AG04449 (cell line): ENCODE measurements around the gene GABRB1.

Experiments
- CTCF ChIA-PET: fragments of 350-600 bp; formaldehyde crosslinking; extraction: SDS; loops from one replicate; lab custom pipeline; 2021; ENCODE audit warnings: antibody characterized with exemption; lab: Yijun Ruan, JAX
- POLR2A ChIA-PET: fragments of 400-600, 350-600 bp; formaldehyde crosslinking; extraction: SDS; loops from one replicate; lab custom pipeline; 2020; ENCODE audit warnings: antibody characterized with exemption, inconsistent platforms; lab: Yijun Ruan, JAX
- DNase-seq: peaks from one replicate; pipeline ENCODE4 v3.0.0-alpha.2; 2010; ENCODE audit warnings: low read depth, low spot score
- H3K4me3 ChIP-seq: 2 replicates; pipeline ENCODE4 v1.5.1; 2011; ENCODE audit warnings: low read depth, mild to moderate bottlenecking, control low read depth, low read length
- TF ChIP-seq, protein P1 (sequence below): IDR thresholded peaks from one replicate; pipeline ENCODE4 v1.5.1; 2011; ENCODE audit warnings: mild to moderate bottlenecking, moderate library complexity, low read length, control low read depth, inconsistent platforms; ENCODE audit not compliant: insufficient read depth; ENCODE audit errors: missing control alignments

GABRB1 gene

DNA sequence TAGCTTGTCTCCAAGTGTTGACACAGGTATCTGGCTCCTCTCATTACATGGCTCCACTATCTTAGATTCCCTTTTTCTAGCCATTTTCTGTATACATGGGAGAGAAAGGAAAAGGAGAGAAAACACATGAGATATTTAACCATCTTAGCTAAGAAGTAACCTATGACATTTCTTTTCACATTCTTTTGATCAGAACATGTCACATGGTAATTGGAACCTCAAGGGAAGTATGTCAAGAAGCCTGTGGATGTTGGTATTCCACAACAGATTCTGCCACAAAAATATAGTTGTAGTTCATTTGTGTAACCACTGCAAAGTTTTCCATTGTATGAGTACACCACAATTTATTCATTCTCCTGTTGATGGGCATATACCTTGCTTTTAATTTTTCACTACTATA lies 18.7 kb upstream of the GABRB1 start:
- H3K4me3 ChIP-seq: no peak overlapping the region
- ChIA-PET POLR2A (no interaction called here), CTCF (no interaction called here)
- DNase-seq: no peak
- TF ChIP-seq, protein P1, sequence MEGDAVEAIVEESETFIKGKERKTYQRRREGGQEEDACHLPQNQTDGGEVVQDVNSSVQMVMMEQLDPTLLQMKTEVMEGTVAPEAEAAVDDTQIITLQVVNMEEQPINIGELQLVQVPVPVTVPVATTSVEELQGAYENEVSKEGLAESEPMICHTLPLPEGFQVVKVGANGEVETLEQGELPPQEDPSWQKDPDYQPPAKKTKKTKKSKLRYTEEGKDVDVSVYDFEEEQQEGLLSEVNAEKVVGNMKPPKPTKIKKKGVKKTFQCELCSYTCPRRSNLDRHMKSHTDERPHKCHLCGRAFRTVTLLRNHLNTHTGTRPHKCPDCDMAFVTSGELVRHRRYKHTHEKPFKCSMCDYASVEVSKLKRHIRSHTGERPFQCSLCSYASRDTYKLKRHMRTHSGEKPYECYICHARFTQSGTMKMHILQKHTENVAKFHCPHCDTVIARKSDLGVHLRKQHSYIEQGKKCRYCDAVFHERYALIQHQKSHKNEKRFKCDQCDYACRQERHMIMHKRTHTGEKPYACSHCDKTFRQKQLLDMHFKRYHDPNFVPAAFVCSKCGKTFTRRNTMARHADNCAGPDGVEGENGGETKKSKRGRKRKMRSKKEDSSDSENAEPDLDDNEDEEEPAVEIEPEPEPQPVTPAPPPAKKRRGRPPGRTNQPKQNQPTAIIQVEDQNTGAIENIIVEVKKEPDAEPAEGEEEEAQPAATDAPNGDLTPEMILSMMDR: no peak

DNA sequence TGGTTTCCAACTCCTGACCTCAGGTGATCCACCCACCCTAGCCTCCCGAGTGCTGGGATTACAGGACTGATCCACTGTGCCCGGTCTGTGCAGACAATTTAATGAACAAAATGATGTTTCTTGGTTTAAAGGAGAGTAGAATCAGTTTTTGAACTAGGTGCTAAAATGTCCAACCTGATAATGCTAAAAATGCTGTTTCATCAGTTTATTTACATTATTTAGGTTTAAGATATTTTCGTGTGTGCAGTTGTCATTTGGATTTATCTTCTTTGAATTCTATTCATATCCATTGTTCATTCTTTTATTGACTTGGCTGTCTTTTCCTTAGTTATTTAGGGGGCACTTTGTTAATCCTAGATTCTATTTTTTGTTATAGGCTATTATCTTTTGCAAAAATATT lies 18.0 kb upstream of the GABRB1 start:
- TF ChIP-seq, protein P1: no peak
- ChIA-PET CTCF (no interaction called here), POLR2A (no interaction called here)
- DNase-seq: no peak
- H3K4me3 ChIP-seq: no peak overlapping the region

DNA sequence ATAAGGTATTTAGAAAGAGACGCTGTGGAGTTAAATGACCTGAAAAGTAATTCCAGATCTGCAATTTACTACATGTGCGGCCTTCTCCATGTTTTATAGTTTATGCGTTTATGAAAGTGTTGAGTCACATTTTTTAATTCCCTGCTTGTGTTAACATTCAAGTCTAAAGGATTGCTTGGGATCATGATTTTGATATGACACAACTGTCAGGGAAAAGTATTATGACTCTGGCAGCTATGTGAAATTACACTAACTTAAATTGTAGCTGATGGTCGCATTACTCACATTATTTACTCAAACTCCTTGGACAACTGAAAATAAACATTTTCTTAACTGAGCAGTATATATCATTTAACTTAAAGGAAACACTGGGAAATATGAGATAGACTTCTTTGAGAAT lies 14.3 kb upstream of the GABRB1 start:
- no peak overlapping the region for H3K4me3 ChIP-seq
- no peak for DNase-seq
- POLR2A ChIA-PET: no interaction called here
- CTCF ChIA-PET: no interaction called here
- TF ChIP-seq, protein P1: no peak

DNA sequence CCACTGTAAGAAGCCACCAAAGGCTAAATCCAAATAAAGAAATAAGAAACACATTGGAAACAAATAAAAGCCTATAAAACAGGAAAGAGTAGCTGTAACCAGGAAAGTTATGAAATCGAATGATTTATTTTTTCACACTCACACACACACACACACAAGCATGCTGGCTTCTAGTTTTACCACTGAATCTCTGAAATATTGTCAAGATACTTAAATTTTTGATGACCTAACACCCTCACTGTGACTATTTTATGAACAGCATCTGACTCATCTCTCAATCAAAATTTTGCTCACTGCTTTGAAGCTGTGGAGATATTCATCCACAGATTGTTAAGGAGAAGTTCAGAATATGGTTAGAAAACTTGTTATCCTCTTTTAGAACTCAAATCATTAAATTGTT lies 13.9 kb upstream of the GABRB1 start:
- CTCF ChIA-PET: no interaction called here
- POLR2A ChIA-PET: no interaction called here
- no peak for DNase-seq
- H3K4me3 ChIP-seq: no peak overlapping the region
- TF ChIP-seq, protein P1: no peak

DNA sequence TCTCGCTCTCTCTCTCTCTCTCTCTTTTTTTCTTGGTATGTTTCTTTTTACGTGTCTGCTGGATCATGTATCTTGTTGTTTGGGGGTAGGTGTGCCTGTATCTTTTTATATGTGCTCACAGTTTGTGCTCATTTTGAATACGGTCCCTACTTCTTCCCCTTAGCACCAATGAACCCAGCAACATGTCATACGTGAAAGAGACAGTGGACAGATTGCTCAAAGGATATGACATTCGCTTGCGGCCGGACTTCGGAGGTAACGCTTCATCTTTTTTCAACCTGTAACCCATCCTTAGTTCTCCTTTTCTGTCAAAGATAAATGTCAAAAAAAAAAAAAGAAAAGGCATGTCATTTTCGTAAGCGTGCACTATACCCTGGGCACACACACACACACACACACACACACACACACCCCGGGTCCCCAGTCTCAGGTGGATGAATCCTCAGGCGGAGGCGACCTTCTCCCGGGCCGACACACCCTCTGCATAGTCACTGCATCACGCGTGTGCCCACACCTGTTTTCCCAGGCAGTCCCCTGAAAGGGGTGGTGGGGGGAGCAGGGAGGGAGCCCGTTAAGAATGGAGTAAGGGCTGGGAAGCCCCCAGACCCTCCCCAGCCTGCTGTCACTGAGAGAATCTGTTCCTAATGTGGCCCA lies 511 bp downstream of the GABRB1 start:
- TF ChIP-seq, protein P1: no peak
- H3K4me3 ChIP-seq: peak overlapping the region; percentile 67
- ChIA-PET POLR2A (no interaction called here), CTCF (interaction anchor here (0.6 to 2.3 kb wide), 10 partner anchors 9 to 187 kb away, joined by 3 to 12 read pairs (median 4); no protein-coding TSS in a partner anchor)
- DNase-seq: no peak

DNA sequence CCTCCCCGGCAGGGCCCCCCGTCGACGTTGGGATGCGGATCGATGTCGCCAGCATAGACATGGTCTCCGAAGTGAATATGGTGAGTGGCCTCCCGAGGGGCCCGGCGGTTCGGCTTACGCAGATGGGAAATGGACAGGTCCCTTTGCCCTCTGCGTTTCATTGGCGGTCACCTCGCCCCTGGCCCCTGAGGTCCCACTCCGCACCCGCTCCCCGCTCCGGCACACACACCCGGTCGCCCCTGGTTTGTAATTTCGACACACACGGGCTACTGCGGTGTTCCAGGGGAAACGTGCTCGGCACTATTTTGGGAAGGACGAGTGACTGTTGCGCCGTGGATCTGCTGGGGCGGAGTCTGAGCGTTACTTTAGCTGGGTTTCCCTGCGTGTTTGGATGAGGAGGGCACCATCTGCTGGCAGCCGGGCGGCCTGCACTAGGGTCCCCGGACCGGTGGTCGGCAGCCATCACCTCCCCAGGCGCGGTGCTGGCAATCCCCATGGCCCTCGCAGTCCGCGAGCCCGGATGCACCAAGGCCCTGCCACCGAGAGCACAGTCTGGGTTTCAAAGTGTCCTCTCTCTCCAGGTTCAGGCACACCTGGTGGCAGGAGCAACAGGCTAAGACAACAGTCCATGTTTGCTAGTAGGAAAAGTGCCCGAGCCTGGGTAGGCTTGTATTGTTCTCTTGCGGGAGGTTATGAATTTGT lies 1.2 kb downstream of the GABRB1 start:
- CTCF ChIA-PET: interaction anchor here (0.6 to 2.3 kb wide), 19 partner anchors 9 to 188 kb away, joined by 3 to 12 read pairs (median 4); partner anchors contain the start of gene GABRA4
- DNase-seq: no peak
- peak overlapping the region; percentile 67 for H3K4me3 ChIP-seq
- POLR2A ChIA-PET: no interaction called here
- TF ChIP-seq, protein P1: peak; percentile 91
